Posterior vena cava (tissue), 2 donors: ENCODE data around the gene MKKS. TPM values are rescaled to one million over a fixed set of nuclear protein-coding genes. Genes with fewer than 3 reads are reported as not detected.
A peak's percentile ranks its signal among the peaks of the same experiment; 100 is the strongest.

Experiments
- DNase-seq: peaks from one replicate; pipeline ENCODE4 v3.0.0-alpha.2; 2020; ENCODE audit warnings: low spot score
- intact Hi-C, 2 donors: fragments of 100-400 bp; cut with DNase I; formaldehyde crosslinking; loops; one replicate each; pipeline versions ENCODE4 v1.14.1 to v1.14.2; 2022 to 2023
- total RNA-seq, 2 donors: library from RNA; stranded (reverse); fragmentation: NEBNext Ultra II Directional; extraction: Animal tissue kit (Norgen Biotek cat#: 25700); gene quantifications; one replicate each; pipeline ENCODE4 v1.2.1, GENCODE V29; 2021
- donor health status: DM: yes; HTN: yes; CAD: no.
- donor health status: DM: yes; HTN: yes; CAD: no.

Gene MKKS
- total RNA-seq, 2 donors from 2014 or later: 16.1 to 16.9 TPM

- intact Hi-C loops: loop anchor here in 1 of 2 donors (10.0 kb wide), 1 partner anchor 72 kb away; no protein-coding TSS in a partner anchor
These were observed 28.5 kb upstream of the MKKS start for GRCh38 chr20:10462516-10462915.

GRCh38 chr20:10461495-10461894 lies 27.5 kb upstream of the MKKS start:
- DNase-seq: no peak
- intact Hi-C loops: loop anchor here in 1 of 2 donors (10.0 kb wide), 1 partner anchor 73 kb away; no protein-coding TSS in a partner anchor

More at GRCh38 chr20:10462516-10462915, 28.5 kb upstream of the MKKS start:
- no peak for DNase-seq

GRCh38 chr20:10454151-10454750 lies 20.2 kb upstream of the MKKS start:
- DNase-seq: no peak
- intact Hi-C loops: no loop called here

GRCh38 chr20:10453241-10453640 lies 19.2 kb upstream of the MKKS start:
- DNase-seq: no peak
- intact Hi-C loops: no loop called here

- no peak for DNase-seq
- intact Hi-C loops: no loop called here
These were observed 15.2 kb upstream of the MKKS start for GRCh38 chr20:10449270-10449669.

GRCh38 chr20:10448270-10449156 lies 14.5 kb upstream of the MKKS start:
- intact Hi-C loops: no loop called here
- DNase-seq: no peak

- no peak for DNase-seq
- intact Hi-C loops: no loop called here
These were observed 13.0 kb upstream of the MKKS start for GRCh38 chr20:10447028-10447427.

- intact Hi-C loops: no loop called here
These were observed 11.7 kb upstream of the MKKS start for GRCh38 chr20:10445758-10446157.

GRCh38 chr20:10443936-10444335 lies 9.9 kb upstream of the MKKS start:
- no peak for DNase-seq
- intact Hi-C loops: no loop called here

More at GRCh38 chr20:10445758-10446157, 11.7 kb upstream of the MKKS start:
- DNase-seq: no peak

GRCh38 chr20:10438217-10438616 lies 4.2 kb upstream of the MKKS start:
- intact Hi-C loops: no loop called here
- DNase-seq: no peak

GRCh38 chr20:10436053-10436699 lies 2.2 kb upstream of the MKKS start:
- intact Hi-C loops: no loop called here
- DNase-seq: no peak

- intact Hi-C loops: no loop called here
- peak; percentile 95 for DNase-seq
These were observed 1.1 kb upstream of the MKKS start, which contains the start of gene SLX4IP for GRCh38 chr20:10434832-10435812. Gene SLX4IP (plus strand): TSS chr20:10435305. CDS start chr20:10458205, 22,900 bp downstream.

- intact Hi-C loops: no loop called here
- peak; percentile 95 for DNase-seq
These were observed 427 bp upstream of the MKKS start for GRCh38 chr20:10434467-10434831.

- DNase-seq: no peak
- intact Hi-C loops: no loop called here
These were observed 904 bp downstream of the MKKS start for GRCh38 chr20:10433014-10433622.

GRCh38 chr20:10432079-10432478 lies 1.9 kb downstream of the MKKS start:
- no peak for DNase-seq
- intact Hi-C loops: no loop called here

GRCh38 chr20:10430704-10431103 lies 3.3 kb downstream of the MKKS start:
- no peak for DNase-seq
- intact Hi-C loops: no loop called here

- no peak for DNase-seq
- intact Hi-C loops: loop anchor here in 1 of 2 donors (5.0 kb wide), 1 partner anchor 453 kb away; no protein-coding TSS in a partner anchor
These were observed 4.0 kb downstream of the MKKS start for GRCh38 chr20:10430000-10430466.

- intact Hi-C loops: loop anchor here in 1 of 2 donors (5.0 kb wide), 1 partner anchor 452 kb away; no protein-coding TSS in a partner anchor
- no peak for DNase-seq
These were observed 4.5 kb downstream of the MKKS start for GRCh38 chr20:10429443-10429981.
